Effector memory CD4-positive, alpha-beta T cell (primary cell): Measurements from ENCODE around the gene BRK1.
"Not testable (repeated sequence)": the region's sequence is repeated elsewhere in the genome, so short reads cannot be mapped to it uniquely, and the experiment has no call there.

Experiments used
- DNase-seq, 3 donors: peaks; one replicate each; pipeline ENCODE4 v3.0.0-alpha.2; 2020
- H3K27ac ChIP-seq: 2 replicates; pipeline ENCODE4 v1.7.0; 2013; ENCODE audit warnings: mild to moderate bottlenecking, low read length, moderate library complexity; ENCODE audit not compliant: insufficient read depth, poor library complexity, severe bottlenecking
- H3K27me3 ChIP-seq: replicated peaks from 2 replicates; pipeline ENCODE4 v1.7.0; 2013; ENCODE audit warnings: mild to moderate bottlenecking, low read length; ENCODE audit not compliant: insufficient read depth, control insufficient read depth, poor library complexity, severe bottlenecking
- H3K36me3 ChIP-seq: 2 replicates; pipeline ENCODE4 v1.7.0; 2013; ENCODE audit warnings: mild to moderate bottlenecking, low read length, moderate library complexity; ENCODE audit not compliant: control insufficient read depth, insufficient read depth
- H3K4me1 ChIP-seq: 2 replicates; pipeline ENCODE4 v1.7.0; 2013; ENCODE audit warnings: low read length, mild to moderate bottlenecking; ENCODE audit not compliant: control insufficient read depth, insufficient read depth, poor library complexity, severe bottlenecking
- H3K4me3 ChIP-seq: 2 replicates; pipeline ENCODE4 v1.7.0; 2013; ENCODE audit warnings: low read length, low read depth, mild to moderate bottlenecking; ENCODE audit not compliant: insufficient read depth, poor library complexity, severe bottlenecking
- H3K9me3 ChIP-seq: 2 replicates; pipeline ENCODE4 v1.7.0; 2013; ENCODE audit warnings: mild to moderate bottlenecking, low read length, moderate library complexity; ENCODE audit not compliant: control insufficient read depth

BRK1 gene

DNA sequence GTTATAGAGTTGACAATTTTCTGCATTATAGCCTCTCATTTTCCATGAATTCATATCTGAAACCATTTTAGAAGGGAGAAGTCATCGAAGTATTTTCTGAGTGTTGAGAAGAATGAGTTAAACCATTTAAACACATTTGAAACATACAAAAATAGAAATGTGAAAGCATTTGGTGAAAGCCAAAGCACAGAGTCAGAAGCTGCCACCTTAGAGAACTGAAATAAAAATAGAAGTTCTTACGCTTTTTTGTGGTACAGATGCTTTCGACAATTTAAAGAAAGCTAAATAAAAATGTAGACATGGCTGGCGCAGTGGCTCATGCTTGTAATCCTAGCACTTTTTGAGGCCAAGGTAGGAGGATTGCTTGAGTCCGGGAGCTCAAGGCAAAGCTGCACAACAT, 16.4 kb upstream of the BRK1 start:
- no peak overlapping the region for H3K27ac ChIP-seq
- no peaks in the 10 kb centered on the region for H3K27me3 ChIP-seq
- H3K9me3 ChIP-seq, result no peaks in the 10 kb centered on the region
- no peak for DNase-seq
- H3K4me3 ChIP-seq, result no peak overlapping the region
- no peaks in the 10 kb centered on the region for H3K4me1 ChIP-seq
- no peaks in the 10 kb centered on the region for H3K36me3 ChIP-seq

DNA sequence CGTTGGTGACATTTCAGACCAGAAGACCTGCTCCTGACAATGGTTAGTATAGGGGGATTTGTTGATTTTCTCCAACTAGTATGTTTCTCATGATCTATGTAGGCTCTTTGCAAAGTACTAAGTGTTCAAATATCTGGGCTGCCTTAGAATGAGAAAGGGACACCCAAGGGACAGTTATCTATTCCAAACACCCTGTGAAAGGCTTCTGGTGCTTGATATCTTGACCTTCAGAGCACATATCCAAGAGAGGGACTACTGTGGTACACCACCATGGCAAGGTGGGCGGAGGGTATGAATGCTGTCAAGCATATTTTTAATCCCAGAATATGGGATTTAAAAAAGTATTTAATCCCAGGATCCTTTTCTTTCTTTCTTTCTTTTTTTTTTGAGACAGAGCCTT, 8.6 kb upstream of the BRK1 start:
- Histone ChIP-seq H3K27ac (no peak overlapping the region), H3K4me3 (no peak overlapping the region), H3K9me3 (no peaks in the 10 kb centered on the region), H3K4me1 (no peaks in the 10 kb centered on the region), H3K27me3 (no peaks in the 10 kb centered on the region), H3K36me3 (no peaks in the 10 kb centered on the region)
- DNase-seq, result no peak

DNA sequence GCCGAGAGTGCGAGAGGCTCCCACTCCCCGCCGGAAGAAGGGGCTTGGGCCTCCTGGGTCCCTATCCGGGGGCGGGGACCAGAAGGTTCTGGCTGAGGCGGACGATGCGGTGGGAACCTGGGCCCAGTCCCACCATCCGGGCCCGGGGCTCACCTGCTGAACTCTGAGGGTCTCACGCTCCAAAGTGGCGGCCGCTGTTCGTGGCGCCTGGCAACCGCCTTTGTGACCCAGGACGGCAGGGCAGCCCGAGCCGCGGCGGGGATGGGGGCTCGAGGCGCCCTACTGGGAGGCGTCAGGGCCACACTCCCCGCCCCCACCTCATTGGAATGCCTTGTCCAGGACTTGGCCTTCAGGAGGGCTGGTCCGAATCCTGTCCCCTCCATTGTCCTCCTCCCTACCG, 7.4 kb upstream of the BRK1 start, which contains the start of gene FANCD2OS:
Gene FANCD2OS (minus strand): TSS at position 165 of the 400 bp plus-strand sequence. CDS start 3,481 bp downstream, outside the sequence.
- Histone ChIP-seq H3K36me3 (no peaks in the 10 kb centered on the region), H3K4me1 (no peaks in the 10 kb centered on the region), H3K27ac (no peak within 1 kb of the TSS), H3K4me3 (no peak within 1 kb of the TSS), H3K9me3 (no peaks in the 10 kb centered on the region), H3K27me3 (no peaks in the 10 kb centered on the region)
- no peak for DNase-seq

DNA sequence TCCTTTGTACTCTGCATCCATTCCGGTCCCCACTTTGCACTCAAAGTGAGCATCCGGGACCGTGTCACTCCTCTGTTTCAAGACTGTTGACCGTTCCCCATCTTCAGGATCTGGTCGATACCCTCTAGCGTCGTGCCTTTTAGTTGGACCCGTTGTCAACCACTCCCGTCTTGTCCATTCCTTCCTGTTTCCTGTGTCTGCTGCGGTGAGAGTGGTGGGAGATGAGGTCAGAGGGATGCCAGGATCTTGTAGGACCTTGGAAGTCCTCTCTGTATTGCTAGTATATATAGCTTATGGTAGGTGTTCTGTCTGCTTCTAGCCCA, 624 bp downstream of the BRK1 start:
- peaks cover 12% of the 10 kb centered on the region for H3K4me1 ChIP-seq

DNA sequence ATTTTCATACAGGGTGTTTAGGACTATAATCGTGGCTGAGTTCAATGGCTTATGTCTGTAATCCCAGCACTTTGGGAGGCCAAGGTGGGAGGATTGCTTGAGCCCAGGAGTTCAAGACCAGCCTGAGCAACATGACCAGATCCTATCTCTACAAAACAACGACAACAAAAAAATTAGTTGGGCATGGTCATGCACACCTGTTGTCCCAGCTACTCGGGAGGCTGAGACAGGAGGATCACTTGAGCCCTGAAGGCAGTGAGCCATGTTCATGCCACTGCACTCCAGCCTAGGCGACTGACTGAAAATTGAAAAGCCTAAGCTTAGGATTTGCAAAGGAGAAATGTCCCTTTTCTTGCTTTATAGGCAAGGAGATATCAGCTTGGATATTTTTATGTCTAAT, 1.5 kb downstream of the BRK1 start:
- H3K27ac ChIP-seq, result no peak overlapping the region

More for the DNA sequence above, 624 bp downstream of the BRK1 start:
- Histone ChIP-seq H3K4me3 (peak overlapping the region; percentile 85), H3K36me3 (no peaks in the 10 kb centered on the region), H3K9me3 (no peaks in the 10 kb centered on the region), H3K27ac (peak overlapping the region; percentile 80), H3K27me3 (no peaks in the 10 kb centered on the region)
- DNase-seq, result peak in 1 of 3 donors; percentile 17

DNA sequence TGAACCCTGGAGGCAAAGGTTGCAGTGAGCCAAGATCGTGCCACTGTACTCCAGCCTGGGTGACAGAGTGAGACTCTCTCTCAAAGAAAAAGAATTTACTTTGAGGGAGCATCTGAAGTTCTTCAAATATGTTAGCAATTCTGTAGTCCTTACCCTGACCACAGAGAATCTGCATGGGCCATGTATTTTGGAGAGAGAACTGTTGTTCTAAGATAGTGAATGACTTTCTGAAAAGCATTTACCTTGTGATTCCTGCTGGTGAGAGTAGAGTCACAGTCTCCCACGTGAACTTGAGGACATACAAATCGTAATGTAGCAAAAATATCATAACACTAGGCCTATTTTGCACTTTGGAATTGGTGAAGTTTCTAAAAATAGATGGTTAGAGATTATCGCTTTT, 3.9 kb downstream of the BRK1 start:
- Histone ChIP-seq H3K4me3 (no peak overlapping the region), H3K4me1 (peaks cover 12% of the 10 kb centered on the region), H3K9me3 (no peaks in the 10 kb centered on the region), H3K27ac (no peak overlapping the region), H3K36me3 (no peaks in the 10 kb centered on the region), H3K27me3 (no peaks in the 10 kb centered on the region)
- DNase-seq, result no peak

More for the DNA sequence above, 1.5 kb downstream of the BRK1 start:
- Histone ChIP-seq H3K4me3 (no peak overlapping the region), H3K36me3 (no peaks in the 10 kb centered on the region), H3K9me3 (no peaks in the 10 kb centered on the region), H3K27me3 (no peaks in the 10 kb centered on the region), H3K4me1 (peaks cover 12% of the 10 kb centered on the region)
- DNase-seq, result no peak

DNA sequence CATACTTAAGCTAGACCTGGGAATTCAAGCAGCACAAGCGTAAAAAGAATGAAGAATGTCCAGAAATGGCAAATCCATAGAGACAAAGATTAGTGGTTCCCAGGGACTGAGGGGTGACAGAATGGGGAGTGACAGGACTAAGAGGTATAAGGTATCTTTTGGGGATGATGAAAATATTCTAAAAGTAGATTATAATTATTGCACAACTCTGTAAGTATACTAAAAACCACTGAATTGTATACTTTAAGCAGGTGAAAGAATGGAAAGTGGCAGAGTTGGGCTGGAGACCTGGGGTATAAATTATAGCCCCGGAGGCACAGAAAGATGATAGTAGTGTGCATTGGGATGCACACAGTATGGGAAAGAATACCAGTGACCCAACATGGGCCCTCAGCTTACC, 5.6 kb downstream of the BRK1 start:
- Histone ChIP-seq H3K4me3 (no peak overlapping the region), H3K4me1 (peaks cover 12% of the 10 kb centered on the region), H3K36me3 (peaks cover 6% of the 10 kb centered on the region), H3K27me3 (no peaks in the 10 kb centered on the region), H3K9me3 (no peaks in the 10 kb centered on the region), H3K27ac (no peak overlapping the region)
- no peak for DNase-seq

DNA sequence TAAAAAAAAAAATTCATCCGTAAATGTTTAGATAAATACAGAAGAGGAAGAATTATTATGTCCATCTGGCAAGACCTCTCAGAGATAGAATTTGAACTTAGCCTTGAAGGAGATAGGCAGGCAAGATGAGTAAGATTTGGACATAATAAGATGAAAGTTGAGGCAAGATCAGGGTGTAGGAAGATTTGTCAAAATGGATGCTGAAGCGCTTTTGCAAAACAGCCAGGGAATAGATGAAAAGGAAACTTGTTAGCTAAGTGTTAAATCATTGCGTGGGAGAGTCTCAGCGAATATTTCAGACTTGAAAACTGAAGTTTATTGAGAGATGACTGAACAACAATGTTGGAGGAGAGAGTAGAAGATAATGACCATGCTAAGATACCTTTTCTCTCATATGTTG, 7.2 kb downstream of the BRK1 start:
- Histone ChIP-seq H3K9me3 (no peaks in the 10 kb centered on the region), H3K27ac (no peak overlapping the region), H3K4me1 (no peaks in the 10 kb centered on the region), H3K27me3 (no peaks in the 10 kb centered on the region), H3K36me3 (peaks cover 21% of the 10 kb centered on the region), H3K4me3 (no peak overlapping the region)
- no peak for DNase-seq

DNA sequence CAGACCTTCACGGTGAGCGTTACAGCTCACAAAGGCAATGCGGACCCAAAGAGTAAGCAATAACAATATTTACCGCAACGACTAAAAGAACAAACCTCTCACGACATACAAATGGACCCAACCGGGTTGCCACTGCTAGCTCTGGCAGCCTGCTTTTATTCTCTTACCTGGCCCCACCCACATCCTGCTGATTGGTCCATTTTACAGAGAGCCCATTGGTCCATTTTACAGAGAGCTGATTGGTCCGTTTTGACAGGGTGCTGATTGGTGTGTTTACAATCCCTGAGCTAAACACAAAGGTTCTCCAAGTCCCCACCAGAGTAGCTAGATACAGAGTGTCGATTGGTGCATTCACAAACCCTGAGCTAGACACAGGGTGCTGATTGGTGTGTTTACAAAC, 20.4 kb downstream of the BRK1 start:
- not testable (repeated sequence) for H3K4me1 ChIP-seq, H3K27ac ChIP-seq, H3K36me3 ChIP-seq, H3K4me3 ChIP-seq, DNase-seq, H3K9me3 ChIP-seq, H3K27me3 ChIP-seq

DNA sequence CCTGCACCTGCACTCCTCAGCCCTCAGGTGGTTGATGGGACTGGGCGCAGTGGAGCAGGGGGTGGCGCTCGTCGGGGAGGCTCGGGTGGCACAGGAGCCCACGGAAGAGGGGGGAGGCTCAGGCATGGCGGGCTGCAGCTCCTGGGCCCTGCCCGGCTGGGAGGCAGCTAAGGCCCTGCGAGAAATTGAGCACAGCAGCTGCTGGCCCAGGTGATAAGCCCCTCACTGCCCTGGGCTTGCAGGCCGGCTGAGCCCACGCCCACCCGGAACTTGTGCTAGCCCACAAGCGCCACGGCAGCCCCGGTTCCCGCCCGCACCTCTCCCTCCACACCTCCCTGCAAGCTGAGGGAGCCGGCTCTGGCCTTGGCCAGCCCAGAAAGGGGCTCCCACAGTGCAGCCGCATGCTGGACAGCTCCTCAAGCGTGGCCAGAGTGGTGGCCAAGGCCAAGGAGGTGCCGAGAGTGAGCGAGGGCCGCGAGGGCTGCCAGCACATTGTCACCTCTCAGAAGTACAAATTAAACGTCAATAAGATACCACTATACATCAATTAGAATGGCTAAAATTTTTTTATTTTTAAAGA, 21.0 kb downstream of the BRK1 start:
- no peak overlapping the region for H3K27ac ChIP-seq
- no peak overlapping the region for H3K4me3 ChIP-seq
- H3K36me3 ChIP-seq, result no peaks in the 10 kb centered on the region
- no peaks in the 10 kb centered on the region for H3K4me1 ChIP-seq
- no peak for DNase-seq
- no peaks in the 10 kb centered on the region for H3K27me3 ChIP-seq
- H3K9me3 ChIP-seq, result no peaks in the 10 kb centered on the region
